Measurements from ENCODE around the gene MRPL34. TPM values are rescaled to one million over a fixed set of nuclear protein-coding genes. Genes with fewer than 3 reads are reported as not detected.

Gene MRPL34
- total RNA-seq, 1 experiment from 2014 or later = 65.8 TPM

DNA sequence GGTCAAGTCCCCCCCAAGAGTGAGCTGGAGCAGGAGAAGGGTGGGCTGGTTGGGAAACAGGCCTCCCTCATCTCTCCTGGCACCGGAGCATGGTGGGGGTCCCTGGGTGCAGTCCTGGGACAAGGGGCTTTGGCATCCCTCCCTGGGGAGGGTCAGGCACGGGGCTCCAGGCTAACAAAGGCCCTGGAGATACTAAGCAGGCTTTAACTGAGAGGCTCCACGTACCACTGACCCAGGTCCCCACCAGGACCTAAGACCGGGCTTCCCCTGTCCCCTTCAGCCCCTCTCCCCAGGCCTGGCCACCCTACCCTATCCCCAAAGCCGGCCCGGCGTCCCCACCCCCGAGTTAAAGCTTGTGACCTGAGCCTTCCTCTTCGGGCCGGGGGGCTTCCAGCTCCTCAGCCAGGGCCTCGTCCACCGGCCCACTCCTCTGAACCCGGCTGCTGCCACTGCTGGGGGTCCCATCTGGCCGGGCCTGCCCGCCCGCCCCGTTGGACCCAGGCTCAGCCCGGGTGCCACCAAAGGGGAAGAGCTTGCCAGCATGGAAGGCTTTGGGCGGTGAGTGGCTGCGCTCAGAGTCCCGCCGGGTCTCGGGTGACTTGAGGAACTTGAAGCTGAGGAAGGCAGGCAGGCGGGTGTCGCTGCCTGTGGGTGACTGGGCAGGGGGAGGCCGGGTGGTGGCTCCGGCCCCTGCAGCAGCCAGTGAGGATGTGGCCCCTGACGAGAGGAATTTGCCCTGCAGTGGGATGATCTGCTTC lies 18.9 kb downstream of the MRPL34 start:
- H3K4me3 Mint-ChIP-seq (ENCODE audit: unreplicated experiment) = no peak overlapping the region
- BruUV-seq (replicated peaks) = no TSS peak
- peaks cover 52% of the 10 kb centered on the region for H3K36me3 Mint-ChIP-seq (ENCODE audit: insufficient read depth, unreplicated experiment)
- CTCF ChIA-PET = interaction anchor here (0.6 to 0.9 kb wide), 2 partner anchors 11 to 30 kb away, joined by 4 read pairs; no protein-coding TSS in a partner anchor
- H3K9me3 Mint-ChIP-seq (ENCODE audit: unreplicated experiment) = no peaks in the 10 kb centered on the region
- POLR2A ChIA-PET = interaction anchor here (0.5 to 2.9 kb wide), 4 partner anchors 9 to 32 kb away, joined by 3 to 15 read pairs (median 3); partner anchors contain the start of gene DDA1
- DNase-seq (ENCODE audit: unreplicated experiment) = no peak
- TF ChIP-seq, protein P1, sequence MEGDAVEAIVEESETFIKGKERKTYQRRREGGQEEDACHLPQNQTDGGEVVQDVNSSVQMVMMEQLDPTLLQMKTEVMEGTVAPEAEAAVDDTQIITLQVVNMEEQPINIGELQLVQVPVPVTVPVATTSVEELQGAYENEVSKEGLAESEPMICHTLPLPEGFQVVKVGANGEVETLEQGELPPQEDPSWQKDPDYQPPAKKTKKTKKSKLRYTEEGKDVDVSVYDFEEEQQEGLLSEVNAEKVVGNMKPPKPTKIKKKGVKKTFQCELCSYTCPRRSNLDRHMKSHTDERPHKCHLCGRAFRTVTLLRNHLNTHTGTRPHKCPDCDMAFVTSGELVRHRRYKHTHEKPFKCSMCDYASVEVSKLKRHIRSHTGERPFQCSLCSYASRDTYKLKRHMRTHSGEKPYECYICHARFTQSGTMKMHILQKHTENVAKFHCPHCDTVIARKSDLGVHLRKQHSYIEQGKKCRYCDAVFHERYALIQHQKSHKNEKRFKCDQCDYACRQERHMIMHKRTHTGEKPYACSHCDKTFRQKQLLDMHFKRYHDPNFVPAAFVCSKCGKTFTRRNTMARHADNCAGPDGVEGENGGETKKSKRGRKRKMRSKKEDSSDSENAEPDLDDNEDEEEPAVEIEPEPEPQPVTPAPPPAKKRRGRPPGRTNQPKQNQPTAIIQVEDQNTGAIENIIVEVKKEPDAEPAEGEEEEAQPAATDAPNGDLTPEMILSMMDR (IDR thresholded peaks at IDR 0.05; ENCODE audit: unreplicated experiment) = no peak
- H3K27ac Mint-ChIP-seq (ENCODE audit: low read depth, unreplicated experiment) = no peak overlapping the region
- H3K27me3 Mint-ChIP-seq (ENCODE audit: insufficient read depth, unreplicated experiment) = no peaks in the 10 kb centered on the region
- peaks cover 5% of the 10 kb centered on the region for H3K4me1 Mint-ChIP-seq (ENCODE audit: insufficient read depth, unreplicated experiment)
- intact Hi-C loops (cut with micrococcal nuclease) = no loop called here

DNA sequence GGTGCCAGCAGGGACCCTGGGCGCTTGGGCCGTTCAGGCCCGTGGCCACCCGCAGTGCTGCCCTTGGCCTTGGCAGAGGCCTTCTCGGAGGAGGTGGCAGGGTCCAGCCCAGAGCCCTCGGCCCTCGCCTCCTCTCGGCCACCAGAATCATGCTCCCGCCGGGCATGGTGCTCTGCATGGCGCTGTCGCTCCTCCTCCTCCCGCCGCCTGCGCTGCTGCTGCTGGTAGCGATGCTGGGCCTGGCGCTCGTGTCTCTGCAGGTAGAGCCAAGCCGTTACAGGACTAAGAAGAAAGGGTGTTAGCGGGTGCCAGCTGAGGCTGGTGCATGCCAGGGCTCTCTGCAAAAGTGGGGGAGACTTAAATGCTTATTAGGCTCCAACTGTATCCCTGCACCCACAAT lies 19.5 kb downstream of the MRPL34 start:
- H3K36me3 Mint-ChIP-seq (ENCODE audit: insufficient read depth, unreplicated experiment) = peaks cover 49% of the 10 kb centered on the region
- no peaks in the 10 kb centered on the region for H3K27me3 Mint-ChIP-seq (ENCODE audit: insufficient read depth, unreplicated experiment)
- POLR2A ChIA-PET = interaction anchor here (0.5 to 2.9 kb wide), 6 partner anchors 8 to 16 kb away, joined by 3 to 15 read pairs (median 7); partner anchors contain the start of gene DDA1
- intact Hi-C loops (cut with micrococcal nuclease) = no loop called here
- no peak for DNase-seq (ENCODE audit: unreplicated experiment)
- no peaks in the 10 kb centered on the region for H3K9me3 Mint-ChIP-seq (ENCODE audit: unreplicated experiment)
- peaks cover 5% of the 10 kb centered on the region for H3K4me1 Mint-ChIP-seq (ENCODE audit: insufficient read depth, unreplicated experiment)
- CTCF ChIA-PET = interaction anchor here (0.5 kb wide), 1 partner anchor 28 kb away, joined by 3 read pairs; no protein-coding TSS in a partner anchor
- no TSS peak for BruUV-seq (replicated peaks)
- no peak overlapping the region for H3K4me3 Mint-ChIP-seq (ENCODE audit: unreplicated experiment)
- TF ChIP-seq, protein P1 (IDR thresholded peaks at IDR 0.05; ENCODE audit: unreplicated experiment) = no peak
- H3K27ac Mint-ChIP-seq (ENCODE audit: low read depth, unreplicated experiment) = no peak overlapping the region

DNA sequence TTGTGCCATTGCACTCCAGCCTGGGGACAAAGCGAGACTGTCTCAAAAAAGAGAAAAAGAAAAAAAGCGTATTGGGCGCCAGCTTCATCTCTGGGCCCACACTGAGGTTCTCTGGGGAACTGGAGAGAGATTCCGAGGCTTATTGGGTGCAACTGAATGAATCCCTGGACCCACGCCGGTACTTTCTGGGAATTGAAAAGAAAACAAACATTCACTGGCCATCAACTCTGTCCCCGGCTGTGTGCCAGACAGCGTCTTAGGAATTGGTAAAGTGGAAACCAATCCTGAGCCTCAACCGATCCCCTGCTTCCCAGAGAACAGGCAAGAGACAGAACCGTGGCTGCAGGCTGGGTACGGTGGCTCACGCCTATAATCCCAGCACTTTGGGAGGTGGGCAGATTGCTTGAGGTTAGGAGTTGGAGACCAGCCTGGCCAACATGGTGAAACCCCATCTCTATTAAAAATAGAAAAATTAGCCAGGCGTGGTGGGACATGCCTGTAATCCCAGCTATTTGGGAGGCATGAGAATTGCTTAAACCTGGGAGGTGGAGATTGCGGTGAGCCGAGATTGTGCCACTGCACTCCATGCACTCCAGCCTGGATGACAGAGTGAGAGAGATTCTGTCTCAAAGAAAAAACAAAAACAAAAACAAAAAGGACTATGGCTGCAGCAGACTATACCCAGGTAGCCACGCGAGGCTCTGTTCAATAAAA lies 20.4 kb downstream of the MRPL34 start:
- intact Hi-C loops (cut with micrococcal nuclease) = no loop called here
- H3K4me1 Mint-ChIP-seq (ENCODE audit: insufficient read depth, unreplicated experiment) = peaks cover 5% of the 10 kb centered on the region
- ChIA-PET CTCF (interaction anchor here (0.5 to 1.5 kb wide), 3 partner anchors 8 to 493 kb away, joined by 3 read pairs; no protein-coding TSS in a partner anchor), POLR2A (interaction anchor here (0.6 to 2.9 kb wide), 7 partner anchors 8 to 1020 kb away, joined by 3 to 15 read pairs (median 7); partner anchors contain the start of gene DDA1)
- DNase-seq (ENCODE audit: unreplicated experiment) = peak; percentile 80
- BruUV-seq (replicated peaks) = no TSS peak
- TF ChIP-seq, protein P1 (IDR thresholded peaks at IDR 0.05; ENCODE audit: unreplicated experiment) = no peak
- no peak overlapping the region for H3K4me3 Mint-ChIP-seq (ENCODE audit: unreplicated experiment)
- H3K36me3 Mint-ChIP-seq (ENCODE audit: insufficient read depth, unreplicated experiment) = peaks cover 48% of the 10 kb centered on the region
- no peak overlapping the region for H3K27ac Mint-ChIP-seq (ENCODE audit: low read depth, unreplicated experiment)
- H3K27me3 Mint-ChIP-seq (ENCODE audit: insufficient read depth, unreplicated experiment) = no peaks in the 10 kb centered on the region
- H3K9me3 Mint-ChIP-seq (ENCODE audit: unreplicated experiment) = no peaks in the 10 kb centered on the region

DNA sequence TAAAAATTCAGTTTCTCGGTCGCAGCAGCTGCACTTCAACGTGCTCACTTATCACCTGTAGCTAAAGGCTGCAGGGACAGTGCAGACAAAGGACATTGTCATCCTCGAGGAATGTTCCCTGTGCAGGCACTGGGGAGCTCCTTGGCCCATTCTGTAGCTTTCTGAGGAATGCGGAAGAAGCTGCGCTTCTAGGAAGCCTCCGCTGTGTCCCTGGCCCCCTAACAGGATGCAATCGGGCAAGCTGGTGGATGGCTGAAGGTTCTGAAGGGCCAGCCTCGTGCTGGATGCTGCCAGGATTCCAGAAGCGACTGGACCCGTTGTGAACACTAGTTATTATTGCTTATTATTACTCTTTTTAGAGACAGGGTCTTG lies 20.9 kb downstream of the MRPL34 start:
- Mint-ChIP-seq H3K4me3 (ENCODE audit: unreplicated experiment) (no peak overlapping the region), H3K4me1 (ENCODE audit: insufficient read depth, unreplicated experiment) (peaks cover 5% of the 10 kb centered on the region), H3K36me3 (ENCODE audit: insufficient read depth, unreplicated experiment) (peaks cover 48% of the 10 kb centered on the region), H3K27ac (ENCODE audit: low read depth, unreplicated experiment) (no peak overlapping the region), H3K27me3 (ENCODE audit: insufficient read depth, unreplicated experiment) (no peaks in the 10 kb centered on the region), H3K9me3 (ENCODE audit: unreplicated experiment) (no peaks in the 10 kb centered on the region)
- DNase-seq (ENCODE audit: unreplicated experiment) = peak; percentile 43
- TF ChIP-seq, protein P1 (IDR thresholded peaks at IDR 0.05; ENCODE audit: unreplicated experiment) = no peak
- BruUV-seq (replicated peaks) = no TSS peak
- intact Hi-C loops (cut with micrococcal nuclease) = no loop called here
- ChIA-PET POLR2A (interaction anchor here (0.6 to 2.2 kb wide), 6 partner anchors 9 to 1020 kb away, joined by 3 to 10 read pairs (median 6); partner anchors contain the start of gene DDA1), CTCF (interaction anchor here (0.5 to 1.5 kb wide), 2 partner anchors 9 to 493 kb away, joined by 3 read pairs; no protein-coding TSS in a partner anchor)
